ENCODE data around the gene SNAI1. TPM values are rescaled to one million over a fixed set of nuclear protein-coding genes. Genes with fewer than 3 reads are reported as not detected.
"Not testable (repeated sequence)": the region's sequence is repeated elsewhere in the genome, so short reads cannot be mapped to it uniquely, and the experiment has no call there.

Gene SNAI1
- total RNA-seq, 1 donor from 2014 or later = not detected

- H3K4me3 ChIP-seq (ENCODE audit: low read depth, low read length) = no peak overlapping the region
- DNase-seq (ENCODE audit: low read depth) = no peak
- peaks cover 27% of the 10 kb centered on the region for H3K36me3 ChIP-seq (ENCODE audit: control insufficient read depth, insufficient read depth, low read length)
- FAIRE-seq = no peak
- TF ChIP-seq CTCF (IDR thresholded peaks at IDR 0.05; ENCODE audit: insufficient read depth, low read length, severe bottlenecking) = no peak
- no peaks in the 10 kb centered on the region for H3K27me3 ChIP-seq (ENCODE audit: control insufficient read depth, insufficient read depth, low read length)
These were observed 26.1 kb upstream of the SNAI1 start for GRCh38 chr20:49956689-49957088.

- peaks cover 22% of the 10 kb centered on the region for H3K36me3 ChIP-seq (ENCODE audit: control insufficient read depth, insufficient read depth, low read length)
- not testable (repeated sequence) for H3K27me3 ChIP-seq (ENCODE audit: control insufficient read depth, insufficient read depth, low read length); FAIRE-seq; DNase-seq (ENCODE audit: low read depth); H3K4me3 ChIP-seq (ENCODE audit: low read depth, low read length)
These were observed 25.5 kb upstream of the SNAI1 start for GRCh38 chr20:49957089-49957938.

- no peak for FAIRE-seq
- no peak for DNase-seq (ENCODE audit: low read depth)
- H3K27me3 ChIP-seq (ENCODE audit: control insufficient read depth, insufficient read depth, low read length) = no peaks in the 10 kb centered on the region
- no peak overlapping the region for H3K4me3 ChIP-seq (ENCODE audit: low read depth, low read length)
- TF ChIP-seq CTCF (IDR thresholded peaks at IDR 0.05; ENCODE audit: insufficient read depth, low read length, severe bottlenecking) = no peak
- peaks cover 7% of the 10 kb centered on the region for H3K36me3 ChIP-seq (ENCODE audit: control insufficient read depth, insufficient read depth, low read length)
These were observed 21.4 kb upstream of the SNAI1 start for GRCh38 chr20:49961413-49961812.

GRCh38 chr20:49964964-49965780, 17.6 kb upstream of the SNAI1 start:
- FAIRE-seq (no peak), DNase-seq (ENCODE audit: low read depth) (peak; percentile 36)
- H3K36me3 ChIP-seq (ENCODE audit: control insufficient read depth, insufficient read depth, low read length) = no peaks in the 10 kb centered on the region
- TF ChIP-seq CTCF (IDR thresholded peaks at IDR 0.05; ENCODE audit: insufficient read depth, low read length, severe bottlenecking) = peak; percentile 60
- H3K4me3 ChIP-seq (ENCODE audit: low read depth, low read length) = no peak overlapping the region
- no peaks in the 10 kb centered on the region for H3K27me3 ChIP-seq (ENCODE audit: control insufficient read depth, insufficient read depth, low read length)

- FAIRE-seq = no peak
- no peak for TF ChIP-seq CTCF (IDR thresholded peaks at IDR 0.05; ENCODE audit: insufficient read depth, low read length, severe bottlenecking)
- H3K36me3 ChIP-seq (ENCODE audit: control insufficient read depth, insufficient read depth, low read length) = no peaks in the 10 kb centered on the region
- H3K4me3 ChIP-seq (ENCODE audit: low read depth, low read length) = no peak overlapping the region
- DNase-seq (ENCODE audit: low read depth) = peak; percentile 41
- no peaks in the 10 kb centered on the region for H3K27me3 ChIP-seq (ENCODE audit: control insufficient read depth, insufficient read depth, low read length)
These were observed 16.9 kb upstream of the SNAI1 start for GRCh38 chr20:49965781-49966305.

- Histone ChIP-seq H3K4me3 (ENCODE audit: low read depth, low read length) (no peak overlapping the region), H3K27me3 (ENCODE audit: control insufficient read depth, insufficient read depth, low read length) (no peaks in the 10 kb centered on the region), H3K36me3 (ENCODE audit: control insufficient read depth, insufficient read depth, low read length) (no peaks in the 10 kb centered on the region)
- no peak for FAIRE-seq
- no peak for DNase-seq (ENCODE audit: low read depth)
- no peak for TF ChIP-seq CTCF (IDR thresholded peaks at IDR 0.05; ENCODE audit: insufficient read depth, low read length, severe bottlenecking)
These were observed 15.9 kb upstream of the SNAI1 start for GRCh38 chr20:49966861-49967260.
